Upper lobe of left lung (tissue), 4 donors: ENCODE measurements around the gene CYBRD1.

Source experiments
- POLR2A ChIP-seq, 4 donors: fragments of 450-650 bp; IDR thresholded peaks; one replicate each; pipeline ENCODE4 v1.5.1; 2016 to 2017; ENCODE audit warnings: antibody characterized with exemption in 4 of 4, mild to moderate bottlenecking in 2 of 4
- POLR2AphosphoS5 ChIP-seq, 2 donors: sonication (generic); formaldehyde crosslinking; IDR thresholded peaks; one replicate each; pipeline ENCODE4 v1.5.1; 2017; ENCODE audit warnings: antibody characterized with exemption in 2 of 2
- TF ChIP-seq, protein P1 (sequence below), 6 experiments: fragments of 450-650 bp in 4 of 6; fragments of 200-600 bp in 2 of 6; sonication (generic) in 2 of 6; IDR thresholded peaks; one replicate each; pipeline ENCODE4 v1.5.1; 2016 to 2019; ENCODE audit warnings: antibody characterized with exemption in 6 of 6

DNA sequence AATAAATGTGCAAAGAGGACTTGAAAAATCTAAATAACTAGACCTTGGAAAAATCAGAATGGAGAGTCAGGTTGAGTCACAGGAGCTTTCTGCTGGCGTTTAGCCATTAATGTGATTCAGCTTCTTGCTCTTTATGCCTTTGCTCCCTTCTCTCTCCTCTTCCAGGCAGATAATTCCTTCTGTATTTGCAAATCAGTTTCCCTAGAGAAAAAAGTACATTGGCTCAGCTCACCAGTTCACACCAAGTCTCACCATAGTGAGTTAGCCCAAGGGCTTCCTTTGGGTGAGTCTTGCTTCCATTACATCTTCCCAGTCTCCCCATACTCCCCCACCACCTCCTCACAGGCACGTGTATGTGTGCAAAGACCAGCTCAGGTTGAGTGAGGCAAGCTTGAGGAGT, 73.6 kb downstream of the CYBRD1 start:
- TF ChIP-seq, protein P1, sequence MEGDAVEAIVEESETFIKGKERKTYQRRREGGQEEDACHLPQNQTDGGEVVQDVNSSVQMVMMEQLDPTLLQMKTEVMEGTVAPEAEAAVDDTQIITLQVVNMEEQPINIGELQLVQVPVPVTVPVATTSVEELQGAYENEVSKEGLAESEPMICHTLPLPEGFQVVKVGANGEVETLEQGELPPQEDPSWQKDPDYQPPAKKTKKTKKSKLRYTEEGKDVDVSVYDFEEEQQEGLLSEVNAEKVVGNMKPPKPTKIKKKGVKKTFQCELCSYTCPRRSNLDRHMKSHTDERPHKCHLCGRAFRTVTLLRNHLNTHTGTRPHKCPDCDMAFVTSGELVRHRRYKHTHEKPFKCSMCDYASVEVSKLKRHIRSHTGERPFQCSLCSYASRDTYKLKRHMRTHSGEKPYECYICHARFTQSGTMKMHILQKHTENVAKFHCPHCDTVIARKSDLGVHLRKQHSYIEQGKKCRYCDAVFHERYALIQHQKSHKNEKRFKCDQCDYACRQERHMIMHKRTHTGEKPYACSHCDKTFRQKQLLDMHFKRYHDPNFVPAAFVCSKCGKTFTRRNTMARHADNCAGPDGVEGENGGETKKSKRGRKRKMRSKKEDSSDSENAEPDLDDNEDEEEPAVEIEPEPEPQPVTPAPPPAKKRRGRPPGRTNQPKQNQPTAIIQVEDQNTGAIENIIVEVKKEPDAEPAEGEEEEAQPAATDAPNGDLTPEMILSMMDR (IDR thresholded peaks at IDR 0.05), result no peak
- TF ChIP-seq POLR2A (IDR thresholded peaks at IDR 0.05), result no peak
- no peak for TF ChIP-seq POLR2AphosphoS5 (IDR thresholded peaks at IDR 0.05)
